ENCODE measurements around the gene TRIM66. TPM values are rescaled to one million over a fixed set of nuclear protein-coding genes. Genes with fewer than 3 reads are reported as not detected.

The TRIM66 gene
- total and polyA plus RNA-seq, 10 of the 15 experiments (the other 5 are each of a cell fraction or from before 2014, with no cell fraction given) = 1.7 to 14.5 (median 7.4) TPM

DNA sequence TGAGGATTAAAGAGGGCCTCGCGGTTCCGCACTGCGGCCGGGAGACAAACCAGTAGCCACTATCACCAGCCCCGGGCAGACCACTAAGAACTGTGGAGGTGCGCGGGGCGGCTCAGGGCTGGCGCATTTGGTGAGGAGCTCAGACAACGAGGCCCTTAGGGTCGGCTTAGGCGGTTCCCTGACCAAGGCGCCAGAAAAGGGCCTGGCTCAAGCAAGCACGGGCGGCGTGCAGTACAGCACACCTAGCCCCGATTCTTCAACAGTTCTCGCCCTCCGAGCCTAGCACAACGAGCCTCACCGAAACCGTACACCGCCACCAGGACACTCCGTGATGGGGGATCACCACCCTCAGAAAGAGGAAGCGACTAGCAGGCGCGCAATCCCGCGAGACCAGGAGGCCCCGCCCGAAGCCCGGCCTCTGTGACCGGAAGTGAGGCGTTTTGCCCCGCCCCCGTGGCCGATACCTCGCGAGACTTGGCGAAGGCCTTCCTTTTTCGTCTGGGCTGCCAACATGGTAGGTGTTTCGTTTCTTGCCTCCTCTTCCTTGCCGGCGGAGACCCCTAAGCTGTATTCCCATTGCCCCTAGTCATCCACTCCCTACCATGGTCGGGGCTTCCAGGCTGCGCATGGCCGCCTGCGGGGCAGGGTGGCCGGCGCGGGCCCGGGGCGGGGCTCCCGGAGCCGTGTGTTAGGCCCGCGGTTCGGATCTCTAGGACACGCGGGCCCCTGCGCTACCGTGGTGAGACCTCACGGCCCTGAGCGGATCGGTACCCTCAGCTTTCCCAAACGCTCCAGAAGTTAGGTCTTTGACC, at the start of gene TRIM66, which contains the start of gene RPL27A (continued):
- TF ChIP-seq, protein P1, sequence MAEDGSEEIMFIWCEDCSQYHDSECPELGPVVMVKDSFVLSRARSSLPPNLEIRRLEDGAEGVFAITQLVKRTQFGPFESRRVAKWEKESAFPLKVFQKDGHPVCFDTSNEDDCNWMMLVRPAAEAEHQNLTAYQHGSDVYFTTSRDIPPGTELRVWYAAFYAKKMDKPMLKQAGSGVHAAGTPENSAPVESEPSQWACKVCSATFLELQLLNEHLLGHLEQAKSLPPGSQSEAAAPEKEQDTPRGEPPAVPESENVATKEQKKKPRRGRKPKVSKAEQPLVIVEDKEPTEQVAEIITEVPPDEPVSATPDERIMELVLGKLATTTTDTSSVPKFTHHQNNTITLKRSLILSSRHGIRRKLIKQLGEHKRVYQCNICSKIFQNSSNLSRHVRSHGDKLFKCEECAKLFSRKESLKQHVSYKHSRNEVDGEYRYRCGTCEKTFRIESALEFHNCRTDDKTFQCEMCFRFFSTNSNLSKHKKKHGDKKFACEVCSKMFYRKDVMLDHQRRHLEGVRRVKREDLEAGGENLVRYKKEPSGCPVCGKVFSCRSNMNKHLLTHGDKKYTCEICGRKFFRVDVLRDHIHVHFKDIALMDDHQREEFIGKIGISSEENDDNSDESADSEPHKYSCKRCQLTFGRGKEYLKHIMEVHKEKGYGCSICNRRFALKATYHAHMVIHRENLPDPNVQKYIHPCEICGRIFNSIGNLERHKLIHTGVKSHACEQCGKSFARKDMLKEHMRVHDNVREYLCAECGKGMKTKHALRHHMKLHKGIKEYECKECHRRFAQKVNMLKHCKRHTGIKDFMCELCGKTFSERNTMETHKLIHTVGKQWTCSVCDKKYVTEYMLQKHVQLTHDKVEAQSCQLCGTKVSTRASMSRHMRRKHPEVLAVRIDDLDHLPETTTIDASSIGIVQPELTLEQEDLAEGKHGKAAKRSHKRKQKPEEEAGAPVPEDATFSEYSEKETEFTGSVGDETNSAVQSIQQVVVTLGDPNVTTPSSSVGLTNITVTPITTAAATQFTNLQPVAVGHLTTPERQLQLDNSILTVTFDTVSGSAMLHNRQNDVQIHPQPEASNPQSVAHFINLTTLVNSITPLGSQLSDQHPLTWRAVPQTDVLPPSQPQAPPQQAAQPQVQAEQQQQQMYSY (CRISPR knock-in tag; IDR thresholded peaks at IDR 0.05) = no peak
- TF ChIP-seq SRF (IDR thresholded peaks at IDR 0.05; ENCODE audit: low read depth in 2 of 2, low read length in 2 of 2) (no peak), KDM1A (IDR thresholded peaks at IDR 0.05; ENCODE audit: borderline replicate concordance) (no peak), CREB1 (IDR thresholded peaks at IDR 0.05; ENCODE audit: low read depth) (peak; percentile 70; the same call in 1 of the 2 replicates), TAF1 (IDR thresholded peaks at IDR 0.05; ENCODE audit: borderline replicate concordance, low read depth, low read length) (peak; percentile 98), STAT3 (IDR thresholded peaks at IDR 0.05; ENCODE audit: low read depth, low read length) (0 out of 2 replicates have a peak, but pooled peaks have one; percentile 17), MTA3 (IDR thresholded peaks at IDR 0.05; ENCODE audit: borderline replicate concordance, low read length) (no peak), TARDBP (IDR thresholded peaks at IDR 0.05; ENCODE audit: borderline replicate concordance) (no peak), ZNF622 (IDR thresholded peaks at IDR 0.05) (no peak), RBBP5 (conservative IDR thresholded peaks at IDR 0.05) (no peak), NR2F1 (conservative IDR thresholded peaks at IDR 0.05) (0 out of 2 replicates have a peak, but pooled peaks have one; percentile 36), SREBF1 (IDR thresholded peaks at IDR 0.05; ENCODE audit: low read length) (no peak), MEF2B (IDR thresholded peaks at IDR 0.05; ENCODE audit: partially characterized antibody, poor library complexity, severe bottlenecking) (peak; percentile 72), HDGF (IDR thresholded peaks at IDR 0.05) (peak; percentile 55; the same call in 1 of the 2 replicates), CBFB (IDR thresholded peaks at IDR 0.05; ENCODE audit: low read depth) (peak; percentile 99), GATAD2B (conservative IDR thresholded peaks at IDR 0.05; ENCODE audit: low read depth) (peak; percentile 68), LARP7 (IDR thresholded peaks at IDR 0.05) (peak; percentile 95), TCF12 (IDR thresholded peaks at IDR 0.05; ENCODE audit: low read depth, low read length) (peak; percentile 77), SP1 (IDR thresholded peaks at IDR 0.05; ENCODE audit: low read depth, low read length) (peak; percentile 55), EP300 (IDR thresholded peaks at IDR 0.05; ENCODE audit: borderline replicate concordance in 1 of 2, control insufficient read depth in 1 of 2, low read depth in 2 of 2, low read length in 2 of 2) (no peak), SIX5 (IDR thresholded peaks at IDR 0.05; ENCODE audit: low read depth, low read length, severe bottlenecking) (no peak), RCOR1 (conservative IDR thresholded peaks at IDR 0.05; ENCODE audit: low read depth, low read length) (peak; percentile 99), ZNF384 (IDR thresholded peaks at IDR 0.05; ENCODE audit: borderline replicate concordance, low read depth, low read length) (no peak)
- TF ChIP-seq, protein P2, sequence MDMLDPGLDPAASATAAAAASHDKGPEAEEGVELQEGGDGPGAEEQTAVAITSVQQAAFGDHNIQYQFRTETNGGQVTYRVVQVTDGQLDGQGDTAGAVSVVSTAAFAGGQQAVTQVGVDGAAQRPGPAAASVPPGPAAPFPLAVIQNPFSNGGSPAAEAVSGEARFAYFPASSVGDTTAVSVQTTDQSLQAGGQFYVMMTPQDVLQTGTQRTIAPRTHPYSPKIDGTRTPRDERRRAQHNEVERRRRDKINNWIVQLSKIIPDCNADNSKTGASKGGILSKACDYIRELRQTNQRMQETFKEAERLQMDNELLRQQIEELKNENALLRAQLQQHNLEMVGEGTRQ (IDR thresholded peaks at IDR 0.05; ENCODE audit: borderline replicate concordance, low read depth, low read length) = no peak; the same call in 1 of the 2 replicates
- TF ChIP-seq, protein P3, sequence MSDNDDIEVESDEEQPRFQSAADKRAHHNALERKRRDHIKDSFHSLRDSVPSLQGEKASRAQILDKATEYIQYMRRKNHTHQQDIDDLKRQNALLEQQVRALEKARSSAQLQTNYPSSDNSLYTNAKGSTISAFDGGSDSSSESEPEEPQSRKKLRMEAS (IDR thresholded peaks at IDR 0.05; ENCODE audit: low read depth, low read length) = peak; percentile 77; the same call in 1 of the 2 replicates
- TF ChIP-seq, protein P4, sequence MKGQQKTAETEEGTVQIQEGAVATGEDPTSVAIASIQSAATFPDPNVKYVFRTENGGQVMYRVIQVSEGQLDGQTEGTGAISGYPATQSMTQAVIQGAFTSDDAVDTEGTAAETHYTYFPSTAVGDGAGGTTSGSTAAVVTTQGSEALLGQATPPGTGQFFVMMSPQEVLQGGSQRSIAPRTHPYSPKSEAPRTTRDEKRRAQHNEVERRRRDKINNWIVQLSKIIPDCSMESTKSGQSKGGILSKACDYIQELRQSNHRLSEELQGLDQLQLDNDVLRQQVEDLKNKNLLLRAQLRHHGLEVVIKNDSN (IDR thresholded peaks at IDR 0.05; ENCODE audit: borderline replicate concordance, extremely low read length, insufficient read depth, low read depth, low read length) = peak; percentile 41

Data from GM12878 (cell line).